ENCODE data around the gene MRPL54.

Gene MRPL54

GRCh38 chr19:3737487-3738205 is 24.8 kb upstream of the MRPL54 start:
- H4K20me1 ChIP-seq, result no peaks in the 10 kb centered on the region
- H3K4me3 ChIP-seq, result no peak overlapping the region
- no peaks in the 10 kb centered on the region for H3K36me3 ChIP-seq
- peaks cover 0 to 12% (median 5%) of the 10 kb centered on the region in 10 experiments; a peak in 5 of 20 replicates for H3K4me1 ChIP-seq
- no peak overlapping the region for H3K4me2 ChIP-seq
- no peak overlapping the region for H3K9ac ChIP-seq
- H3K27me3 ChIP-seq, result no peaks in the 10 kb centered on the region
- no peak for TF ChIP-seq Cebpa-rat (IDR thresholded peaks at IDR 0.05)
- H3K9me3 ChIP-seq (replicated peaks in 1 of 11), result no peaks in the 10 kb centered on the region
- H3K27ac ChIP-seq, result no peak overlapping the region

GRCh38 chr19:3738477-3739220 is 23.8 kb upstream of the MRPL54 start:
- peaks cover 0 to 12% (median 2%) of the 10 kb centered on the region in 10 experiments; a peak in 5 of 20 replicates for H3K4me1 ChIP-seq
- H3K9me3 ChIP-seq (replicated peaks in 1 of 11), result 0 out of 22 replicates have a peak, but pooled peaks cover 0 to 5% (median 0%) of the 10 kb centered on the region in 11 experiments
- H3K27ac ChIP-seq, result no peak overlapping the region
- H3K4me2 ChIP-seq, result no peak overlapping the region
- no peak for TF ChIP-seq Cebpa-rat (IDR thresholded peaks at IDR 0.05)
- no peaks in the 10 kb centered on the region for H3K27me3 ChIP-seq
- no peak overlapping the region for H3K4me3 ChIP-seq
- H4K20me1 ChIP-seq, result no peaks in the 10 kb centered on the region
- no peak overlapping the region for H3K9ac ChIP-seq
- no peaks in the 10 kb centered on the region for H3K36me3 ChIP-seq

- H3K9ac ChIP-seq, result no peak overlapping the region
- H3K4me2 ChIP-seq, result no peak overlapping the region
- H3K4me3 ChIP-seq, result no peak overlapping the region
- 0 out of 22 replicates have a peak, but pooled peaks cover 0 to 5% (median 0%) of the 10 kb centered on the region in 11 experiments for H3K9me3 ChIP-seq (replicated peaks in 1 of 11)
- no peaks in the 10 kb centered on the region for H3K27me3 ChIP-seq
- H4K20me1 ChIP-seq, result no peaks in the 10 kb centered on the region
- no peak overlapping the region for H3K27ac ChIP-seq
- H3K36me3 ChIP-seq, result no peaks in the 10 kb centered on the region
- no peak for TF ChIP-seq Cebpa-rat (IDR thresholded peaks at IDR 0.05)
- H3K4me1 ChIP-seq, result peaks cover 0 to 12% (median 0%) of the 10 kb centered on the region in 10 experiments; a peak in 3 of 20 replicates
These were observed 22.1 kb upstream of the MRPL54 start for GRCh38 chr19:3740431-3740830.

GRCh38 chr19:3743486-3743885 is 19.0 kb upstream of the MRPL54 start:
- Histone ChIP-seq H3K36me3 (no peaks in the 10 kb centered on the region), H3K4me2 (no peak overlapping the region), H4K20me1 (peaks cover 0 to 4% (median 0%) of the 10 kb centered on the region in 11 experiments; a peak in 1 of 22 replicates), H3K9me3 (replicated peaks in 1 of 11) (0 out of 22 replicates have a peak, but pooled peaks cover 0 to 5% (median 0%) of the 10 kb centered on the region in 11 experiments), H3K27ac (no peak overlapping the region), H3K9ac (no peak overlapping the region), H3K4me1 (peaks cover 0 to 12% (median 0%) of the 10 kb centered on the region in 10 experiments; a peak in 3 of 20 replicates), H3K27me3 (no peaks in the 10 kb centered on the region), H3K4me3 (no peak overlapping the region)
- no peak for TF ChIP-seq Cebpa-rat (IDR thresholded peaks at IDR 0.05)

GRCh38 chr19:3745363-3746045 is 17.0 kb upstream of the MRPL54 start:
- H3K36me3 ChIP-seq, result peaks cover 6 to 16% (median 13%) of the 10 kb centered on the region in 11 experiments; a peak in 21 of 22 replicates
- H3K4me2 ChIP-seq, result no peak overlapping the region

GRCh38 chr19:3746371-3747056 is 16.0 kb upstream of the MRPL54 start:
- no peak overlapping the region for H3K9ac ChIP-seq
- no peak overlapping the region for H3K27ac ChIP-seq
- no peak overlapping the region for H3K4me3 ChIP-seq
- TF ChIP-seq Cebpa-rat (IDR thresholded peaks at IDR 0.05), result no peak
- H3K36me3 ChIP-seq, result peaks cover 16 to 27% (median 23%) of the 10 kb centered on the region in 11 experiments; a peak in 21 of 22 replicates
- no peaks in the 10 kb centered on the region for H3K4me1 ChIP-seq
- 0 out of 22 replicates have a peak, but pooled peaks cover 0 to 5% (median 0%) of the 10 kb centered on the region in 11 experiments for H3K9me3 ChIP-seq (replicated peaks in 1 of 11)
- peaks cover 0 to 4% (median 0%) of the 10 kb centered on the region in 11 experiments; a peak in 1 of 22 replicates for H4K20me1 ChIP-seq
- H3K4me2 ChIP-seq, result no peak overlapping the region
- H3K27me3 ChIP-seq, result no peaks in the 10 kb centered on the region

More at GRCh38 chr19:3745363-3746045, 17.0 kb upstream of the MRPL54 start:
- Histone ChIP-seq H3K9ac (no peak overlapping the region), H4K20me1 (peaks cover 0 to 4% (median 0%) of the 10 kb centered on the region in 11 experiments; a peak in 1 of 22 replicates), H3K4me1 (no peaks in the 10 kb centered on the region), H3K4me3 (no peak overlapping the region), H3K27me3 (no peaks in the 10 kb centered on the region), H3K27ac (no peak overlapping the region), H3K9me3 (replicated peaks in 1 of 11) (0 out of 22 replicates have a peak, but pooled peaks cover 0 to 5% (median 0%) of the 10 kb centered on the region in 11 experiments)
- no peak for TF ChIP-seq Cebpa-rat (IDR thresholded peaks at IDR 0.05)

GRCh38 chr19:3748965-3749364 is 13.5 kb upstream of the MRPL54 start:
- H3K9ac ChIP-seq, result no peak overlapping the region
- H3K9me3 ChIP-seq (replicated peaks in 1 of 11), result no peaks in the 10 kb centered on the region
- H3K4me3 ChIP-seq, result no peak overlapping the region
- H3K36me3 ChIP-seq, result peaks cover 38 to 51% (median 46%) of the 10 kb centered on the region in 11 experiments; a peak in 21 of 22 replicates
- H4K20me1 ChIP-seq, result peaks cover 0 to 4% (median 0%) of the 10 kb centered on the region in 11 experiments; a peak in 2 of 22 replicates
- H3K27ac ChIP-seq, result no peak overlapping the region
- peaks cover 0 to 9% (median 8%) of the 10 kb centered on the region in 10 experiments; a peak in 15 of 20 replicates for H3K4me1 ChIP-seq
- no peaks in the 10 kb centered on the region for H3K27me3 ChIP-seq
- no peak overlapping the region for H3K4me2 ChIP-seq
- no peak for TF ChIP-seq Cebpa-rat (IDR thresholded peaks at IDR 0.05)

GRCh38 chr19:3750211-3750610 is 12.3 kb upstream of the MRPL54 start:
- Histone ChIP-seq H3K9me3 (replicated peaks in 1 of 11) (no peaks in the 10 kb centered on the region), H3K4me3 (no peak overlapping the region), H3K27ac (no peak overlapping the region), H3K27me3 (no peaks in the 10 kb centered on the region), H3K4me2 (no peak overlapping the region), H3K36me3 (peaks cover 38 to 57% (median 46%) of the 10 kb centered on the region in 11 experiments; a peak in 21 of 22 replicates), H3K9ac (no peak overlapping the region), H3K4me1 (peaks cover 8 to 22% (median 20%) of the 10 kb centered on the region in 10 experiments; a peak in 18 of 20 replicates), H4K20me1 (peaks cover 0 to 6% (median 0%) of the 10 kb centered on the region in 11 experiments; a peak in 2 of 22 replicates)
- TF ChIP-seq Cebpa-rat (IDR thresholded peaks at IDR 0.05), result no peak

Measured in BLaER1 treated with 17β-estradiol and CSF1 and Interleukin-3, amounts not matched to agents 10 nM and 100 nM (cell line).